ENCODE results near the gene ACTA1. TPM values are rescaled to one million over a fixed set of nuclear protein-coding genes. Genes with fewer than 3 reads are reported as not detected.
A peak's percentile ranks its signal among the peaks of the same experiment; 100 is the strongest.

The ACTA1 gene
- total RNA-seq, 1 donor, result not detected

GRCh38 chr1:229433364-229434004, 410 bp downstream of the ACTA1 start:
- H3K4me3 ChIP-seq (ENCODE audit: low read depth, low read length), result no peak overlapping the region
- no peak for DNase-seq (ENCODE audit: low read depth)
- TF ChIP-seq CTCF (IDR thresholded peaks at IDR 0.05; ENCODE audit: insufficient read depth, low read length), result no peak

GRCh38 chr1:229432905-229433304, 989 bp downstream of the ACTA1 start:
- no peak overlapping the region for H3K4me3 ChIP-seq (ENCODE audit: low read depth, low read length)
- no peak for TF ChIP-seq CTCF (IDR thresholded peaks at IDR 0.05; ENCODE audit: insufficient read depth, low read length)
- DNase-seq (ENCODE audit: low read depth), result no peak

GRCh38 chr1:229432116-229432461, 1.8 kb downstream of the ACTA1 start:
- no peak for TF ChIP-seq CTCF (IDR thresholded peaks at IDR 0.05; ENCODE audit: insufficient read depth, low read length)
- no peak for DNase-seq (ENCODE audit: low read depth)
- no peak overlapping the region for H3K4me3 ChIP-seq (ENCODE audit: low read depth, low read length)

GRCh38 chr1:229431284-229432115, 2.4 kb downstream of the ACTA1 start:
- no peak for DNase-seq (ENCODE audit: low read depth)
- no peak overlapping the region for H3K4me3 ChIP-seq (ENCODE audit: low read depth, low read length)

GRCh38 chr1:229430761-229431283, 3.1 kb downstream of the ACTA1 start:
- TF ChIP-seq CTCF (IDR thresholded peaks at IDR 0.05; ENCODE audit: insufficient read depth, low read length), result peak; percentile 22
- peak; percentile 35 for DNase-seq (ENCODE audit: low read depth)
- H3K4me3 ChIP-seq (ENCODE audit: low read depth, low read length), result no peak overlapping the region

More at GRCh38 chr1:229431284-229432115, 2.4 kb downstream of the ACTA1 start:
- no peak for TF ChIP-seq CTCF (IDR thresholded peaks at IDR 0.05; ENCODE audit: insufficient read depth, low read length)

GRCh38 chr1:229428256-229428655, 5.6 kb downstream of the ACTA1 start:
- no peak for DNase-seq (ENCODE audit: low read depth)
- H3K4me3 ChIP-seq (ENCODE audit: low read depth, low read length), result no peak overlapping the region
- no peak for TF ChIP-seq CTCF (IDR thresholded peaks at IDR 0.05; ENCODE audit: insufficient read depth, low read length)

All from fibroblast of the aortic adventitia (primary cell).